ENCODE measurements around the gene CNGA2.
"Not testable (repeated sequence)": the region's sequence is repeated elsewhere in the genome, so short reads cannot be mapped to it uniquely, and the experiment has no call there.

CNGA2 gene

GRCh38 chrX:151734446-151734845 lies at the start of gene CNGA2:
Gene CNGA2, plus strand, starts transcription at chrX:151734746. Its CDS starts 3,738 bp downstream, at chrX:151738484.
- FAIRE-seq, result no peak

DNA sequence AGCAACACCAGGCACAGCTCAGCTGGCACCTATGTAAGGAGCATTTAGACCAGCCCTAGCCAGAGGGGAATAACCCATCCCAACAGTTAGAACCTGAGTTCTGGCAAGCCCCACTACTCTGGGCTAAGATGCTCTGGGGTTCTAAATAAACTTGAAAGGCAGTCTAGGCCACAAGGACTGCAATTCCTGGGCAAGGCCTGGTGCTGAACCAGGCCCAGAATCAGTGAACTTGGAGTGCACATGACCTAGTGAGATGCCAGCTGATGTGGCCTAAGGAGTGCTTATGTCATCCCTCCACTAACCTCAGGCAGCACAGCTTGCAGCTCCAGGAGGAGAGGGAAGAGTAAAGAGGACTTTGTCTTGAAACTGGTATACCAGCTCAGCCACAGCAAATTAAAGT lies 46.9 kb upstream of the CNGA2 start:
- FAIRE-seq, result no peak

GRCh38 chrX:151688695-151689094 lies 45.9 kb upstream of the CNGA2 start:
- FAIRE-seq, result no peak

DNA sequence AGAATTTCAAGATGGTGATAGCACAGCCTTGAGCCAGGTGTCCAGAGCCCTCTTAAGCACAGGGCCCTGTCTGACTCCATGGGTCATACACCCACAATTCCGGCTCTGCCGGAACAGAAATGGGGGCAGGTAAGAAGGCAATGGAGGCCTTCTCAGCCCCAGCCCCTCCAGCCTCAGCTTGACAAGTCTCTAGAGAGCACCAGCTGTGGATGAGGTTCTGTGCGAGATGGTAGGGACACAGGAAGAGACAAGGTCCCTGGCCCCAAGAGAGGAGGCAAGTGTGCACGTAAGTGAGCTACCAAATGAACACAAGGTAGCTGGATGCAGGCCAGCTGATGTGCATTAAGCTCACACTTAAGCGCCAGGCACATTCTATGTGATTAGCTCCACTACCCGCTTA lies 41.7 kb upstream of the CNGA2 start:
- no peak for FAIRE-seq

GRCh38 chrX:151694121-151694520 lies 40.4 kb upstream of the CNGA2 start:
- FAIRE-seq, result no peak

GRCh38 chrX:151694661-151695582 lies 39.6 kb upstream of the CNGA2 start, which contains the start of gene PRRG3:
Gene PRRG3, plus strand, starts transcription at chrX:151695458. Its CDS starts 3,357 bp downstream, at chrX:151698815.
- FAIRE-seq, result no peak

GRCh38 chrX:151695583-151696340 lies 38.8 kb upstream of the CNGA2 start:
- FAIRE-seq, result no peak

DNA sequence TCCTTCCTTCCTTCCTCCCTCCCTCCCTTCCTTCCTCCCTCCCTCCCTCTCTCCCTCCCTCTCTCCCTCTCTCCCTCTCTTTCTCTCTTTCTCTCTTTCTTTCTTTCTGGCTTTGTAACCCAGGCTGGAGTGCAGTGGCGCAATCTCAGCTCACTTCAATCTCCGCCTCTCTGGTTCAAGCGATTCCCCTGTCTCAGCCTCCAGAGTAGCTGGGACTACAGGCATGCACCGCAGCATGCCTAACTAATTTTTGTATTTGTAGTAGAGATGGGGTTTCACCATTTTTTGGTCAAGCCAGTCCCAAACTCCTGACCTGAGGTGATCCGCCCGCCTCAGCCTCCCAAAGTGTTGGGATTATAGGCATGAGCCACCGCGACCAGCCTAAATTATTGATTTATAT lies 37.5 kb upstream of the CNGA2 start:
- not testable (repeated sequence) for FAIRE-seq

GRCh38 chrX:151697522-151697921 lies 37.0 kb upstream of the CNGA2 start:
- no peak for FAIRE-seq

GRCh38 chrX:151698485-151698884 lies 36.1 kb upstream of the CNGA2 start:
- no peak for FAIRE-seq

DNA sequence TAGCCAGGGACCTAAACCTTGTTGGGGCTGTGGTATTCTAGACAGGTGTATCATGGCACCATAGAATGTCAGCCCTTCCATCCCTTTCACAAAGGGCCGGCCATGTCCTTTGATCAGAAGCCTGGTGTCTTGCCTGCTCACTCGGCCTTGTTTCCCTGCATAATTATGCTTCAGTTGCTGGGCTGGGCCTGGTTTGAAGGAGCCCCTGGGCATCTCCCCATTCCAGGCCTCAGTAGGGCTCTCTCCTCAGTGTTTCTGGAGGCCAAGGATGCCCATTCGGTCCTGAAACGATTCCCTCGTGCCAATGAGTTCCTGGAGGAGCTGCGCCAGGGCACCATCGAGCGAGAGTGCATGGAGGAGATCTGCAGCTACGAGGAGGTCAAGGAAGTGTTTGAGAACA lies 34.8 kb upstream of the CNGA2 start:
- FAIRE-seq, result no peak

- no peak for FAIRE-seq
Measured at GRCh38 chrX:151700581-151700980, 34.0 kb upstream of the CNGA2 start.

DNA sequence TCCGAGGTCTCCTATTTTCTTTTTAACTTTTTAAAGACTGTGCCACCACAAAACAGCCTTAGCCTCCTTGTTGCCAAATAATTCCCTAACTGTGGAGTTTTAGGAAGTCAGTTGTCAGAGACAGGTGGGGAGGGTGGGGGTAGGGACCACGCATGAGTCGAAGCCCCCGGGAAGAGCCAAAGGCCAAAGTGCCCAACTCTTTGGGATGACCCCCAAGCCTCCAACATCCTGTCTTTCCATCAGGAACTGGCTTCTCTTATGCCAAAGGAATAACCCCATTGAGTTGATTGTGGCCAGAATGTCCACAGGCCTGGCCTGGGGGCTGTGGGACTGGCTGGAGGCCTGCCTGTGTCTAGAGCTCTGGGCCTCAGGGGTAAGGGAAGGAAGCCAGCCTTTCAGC lies 33.5 kb upstream of the CNGA2 start:
- FAIRE-seq, result no peak

DNA sequence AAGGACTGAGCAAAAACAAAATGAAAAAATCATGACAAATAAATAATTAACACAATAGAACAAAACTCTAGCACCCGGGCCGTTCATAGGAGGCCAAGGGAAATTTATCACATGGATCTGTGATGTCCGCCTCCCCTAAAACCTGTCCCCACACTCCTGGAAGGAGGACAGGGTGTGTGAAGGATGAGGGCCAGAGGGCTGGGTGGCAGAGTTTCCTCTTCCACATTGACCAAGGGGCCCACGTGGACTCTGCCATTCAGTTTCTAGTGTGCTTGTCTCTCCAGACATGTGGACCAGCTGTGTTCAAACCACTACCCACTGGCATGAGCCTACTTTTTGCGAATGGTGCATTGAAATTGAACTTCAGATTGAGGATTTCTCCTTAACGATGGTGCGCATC lies 33.0 kb upstream of the CNGA2 start:
- no peak for FAIRE-seq

DNA sequence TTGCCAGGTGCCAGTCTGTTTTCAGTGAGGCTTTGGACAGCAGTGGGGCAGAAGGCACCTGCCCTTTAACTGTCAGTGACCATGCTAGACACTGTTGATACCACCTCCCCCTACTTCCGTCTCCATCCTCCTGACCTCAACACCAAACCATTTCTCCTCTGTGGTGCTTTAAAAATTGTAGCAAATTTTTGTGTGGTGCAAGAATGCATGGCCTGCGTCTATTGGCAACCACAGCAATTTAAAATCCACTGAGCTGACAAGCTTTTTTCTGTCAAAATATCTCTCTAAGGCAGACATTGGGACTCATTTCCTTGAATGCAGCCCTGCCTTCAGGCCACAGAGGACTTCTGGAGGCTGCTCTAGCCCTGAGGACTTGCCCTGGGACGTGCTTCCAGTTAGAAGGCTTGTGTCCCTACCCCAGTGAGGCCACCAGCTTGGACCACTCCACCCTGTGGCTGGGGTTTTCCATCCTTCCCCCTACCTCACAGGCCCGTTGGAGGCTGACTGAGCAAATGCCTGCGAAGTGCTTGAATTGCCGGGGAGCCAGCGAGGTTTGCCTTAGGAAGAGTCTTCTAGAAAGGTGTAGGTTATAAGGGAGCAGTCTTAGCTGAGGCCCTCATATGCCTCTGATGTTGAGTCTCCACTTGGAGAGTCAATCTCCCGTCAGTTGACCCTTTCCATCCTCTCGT lies 32.4 kb upstream of the CNGA2 start:
- FAIRE-seq, result no peak

DNA sequence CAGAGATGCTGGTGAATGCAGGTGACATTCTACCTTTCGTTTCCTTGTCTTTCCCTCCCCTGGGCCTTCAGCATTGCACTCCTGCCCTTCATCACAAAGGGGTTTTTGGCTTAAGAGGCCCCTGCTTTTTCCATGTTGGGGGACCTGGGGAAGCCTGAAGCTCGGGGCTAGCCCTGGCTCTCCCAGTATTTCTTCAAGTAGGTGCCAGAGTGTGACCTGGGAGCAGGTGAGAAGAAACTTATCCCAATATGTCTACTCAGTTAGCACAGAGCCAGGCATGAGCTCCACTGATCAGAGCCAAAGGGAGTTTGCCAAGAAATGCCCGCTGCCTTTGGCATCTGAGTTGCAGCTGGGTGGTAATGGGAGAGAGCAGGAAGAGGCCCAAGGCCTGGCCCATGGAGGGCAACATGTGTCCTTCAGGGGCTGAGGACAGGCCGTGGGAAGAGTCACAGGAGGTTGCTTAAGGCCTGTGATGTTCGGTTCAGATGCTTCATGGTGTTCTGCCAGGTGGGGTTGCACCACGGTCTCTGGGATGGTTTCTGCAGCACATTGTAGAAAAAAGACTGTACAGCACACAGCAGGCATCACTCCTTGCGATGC lies 31.7 kb upstream of the CNGA2 start:
- no peak for FAIRE-seq

GRCh38 chrX:151703487-151703886 lies 31.1 kb upstream of the CNGA2 start:
- no peak for FAIRE-seq

DNA sequence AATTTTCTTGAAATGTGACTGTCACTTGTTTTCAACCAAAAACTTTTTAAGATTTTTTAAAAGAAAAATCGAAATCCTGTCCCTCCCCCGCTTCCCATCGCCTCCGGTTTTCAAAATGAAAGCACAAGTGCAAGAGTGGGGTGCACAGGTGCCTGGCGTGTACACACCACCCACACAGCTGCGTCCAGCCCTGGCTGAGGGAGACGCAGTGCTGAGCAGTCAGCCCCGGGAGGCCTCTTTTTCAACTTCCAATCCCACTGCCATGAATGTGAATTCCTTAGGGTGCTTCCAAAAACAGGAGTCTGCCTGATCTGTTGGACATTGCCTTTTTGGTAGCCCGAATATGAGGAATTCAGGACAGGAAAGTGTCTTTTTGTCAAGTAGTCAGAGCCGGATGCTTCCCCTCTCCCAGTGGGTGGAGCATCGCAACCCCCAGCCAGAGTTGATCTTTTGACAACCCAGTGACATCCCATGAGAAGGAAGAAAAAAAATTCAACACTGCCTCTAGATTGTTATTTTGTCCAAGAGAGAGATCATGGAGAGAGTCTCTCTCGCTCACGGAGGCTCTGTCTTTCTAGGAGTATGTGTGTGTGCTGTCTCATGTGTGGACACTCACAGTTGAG lies 30.4 kb upstream of the CNGA2 start:
- FAIRE-seq, result no peak

GRCh38 chrX:151708821-151709220 lies 25.7 kb upstream of the CNGA2 start:
- FAIRE-seq, result no peak

GRCh38 chrX:151710457-151710856 lies 24.1 kb upstream of the CNGA2 start:
- no peak for FAIRE-seq

DNA sequence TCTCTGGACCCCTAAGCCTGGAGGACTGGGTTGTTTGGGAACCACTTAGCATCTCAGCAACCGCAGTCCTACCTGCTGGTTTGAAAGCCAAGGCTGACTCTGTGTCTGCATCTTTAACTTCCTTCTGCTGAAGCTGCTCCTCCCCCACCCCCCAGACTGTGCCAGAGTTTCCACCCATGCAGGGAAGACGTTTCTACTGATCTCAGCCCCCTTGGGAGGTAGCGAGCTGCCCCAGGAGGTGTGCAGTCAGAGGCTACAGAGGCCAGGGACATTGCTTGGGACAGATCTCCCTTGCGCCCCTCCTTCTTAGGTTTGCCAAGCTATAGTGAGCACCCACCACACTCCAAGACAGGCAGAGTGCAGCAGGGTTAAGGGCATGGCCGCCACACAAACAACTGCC lies 23.4 kb upstream of the CNGA2 start:
- FAIRE-seq, result no peak

- FAIRE-seq, result no peak
Measured at GRCh38 chrX:151711787-151712186, 22.8 kb upstream of the CNGA2 start.

Measured in G401.6 (cell line).